Left ventricle myocardium superior (tissue), 1 donor: Measurements from ENCODE around the gene C16orf78. TPM values are rescaled to one million over a fixed set of nuclear protein-coding genes. Genes with fewer than 3 reads are reported as not detected.

Experiments
- ATAC-seq: fragments of 200-7000 bp; cut with Tn5 transposase; one replicate; pipeline ENCODE4 v1.9.1; 2020; ENCODE audit warnings: mild to moderate bottlenecking, moderate library complexity
- DNase-seq: peaks from one replicate; pipeline ENCODE4 v3.0.0-alpha.2; 2020
- intact Hi-C: fragments of 100-400 bp; cut with micrococcal nuclease; formaldehyde crosslinking; loops from one replicate; pipeline ENCODE4 v1.11.0; 2022
- total RNA-seq: library from RNA; stranded (reverse); fragmentation: NEBNext Ultra II Directional; extraction: Animal tissue kit (Norgen Biotek cat#: 25700); gene quantifications from one replicate; pipeline ENCODE4 v1.2.1, GENCODE V29; 2021
- donor health status: DM: no; HTN: yes; CAD: no; lungs with severe emphysema.

Gene C16orf78
- total RNA-seq, 1 donor from 2014 or later, result not detected

DNA sequence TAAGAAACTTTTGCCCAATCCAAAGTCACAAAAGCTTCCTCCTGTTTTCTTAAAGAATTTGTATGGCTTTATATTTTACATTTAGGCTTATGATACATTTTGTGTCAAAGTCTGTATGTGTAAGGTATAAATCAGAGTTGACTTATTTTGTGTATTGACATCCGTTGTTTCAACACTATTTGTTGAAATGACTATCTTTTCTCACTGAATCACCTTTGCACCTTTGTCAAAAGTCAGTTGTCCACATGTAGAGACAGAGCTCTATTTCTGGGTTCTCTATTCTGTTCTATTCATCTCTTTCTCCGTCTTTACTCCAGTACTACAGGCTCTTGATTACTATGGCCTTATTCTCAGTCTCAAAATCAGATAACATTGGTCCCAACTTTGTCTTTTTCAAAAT, 73.2 kb downstream of the C16orf78 start:
- ATAC-seq (no peak), DNase-seq (no peak)
- intact Hi-C loops, result no loop called here

Other genes with a start within 250 kb of the C16orf78 start
- gene CBLN1, start 92.0 kb upstream of the C16orf78 start, total RNA-seq, result 1.0 TPM